HepG2 (cell line): ENCODE data around the gene CFAP45. TPM values are rescaled to one million over a fixed set of nuclear protein-coding genes. Genes with fewer than 3 reads are reported as not detected.

ENCODE experiments used
- ATAC-seq: fragments of 200-7000 bp; cut with Tn5 transposase; 3 replicates; pipeline ENCODE4 v1.9.1; 2020; ENCODE audit warnings: mild to moderate bottlenecking, moderate library complexity
- BruUV-seq: library from RNA; stranded (reverse); fragments of 400-500 nt; replicated peaks from 2 replicates; lab custom pipeline; 2021; lab: Mats Ljungman, UMichigan
- CTCF ChIA-PET: fragments of 300-600 bp; formaldehyde crosslinking; extraction: SDS; loops from one replicate; lab custom pipeline; 2021; ENCODE audit warnings: low total read pairs, inconsistent platforms, low intra/inter-chr PET ratio; lab: Yijun Ruan, JAX
- POLR2A ChIA-PET: fragments of 350-600 bp; sonication (Branson Sonifier 250); formaldehyde crosslinking; loops from one replicate; lab custom pipeline; 2020; ENCODE audit warnings: antibody characterized with exemption, inconsistent platforms; lab: Yijun Ruan, JAX
- DNase-seq: peaks from one replicate; pipeline ENCODE4 v3.0.0-alpha.2; 2015; ENCODE audit warnings: low spot score
- FAIRE-seq: peaks from 3 replicates; lab custom pipeline; 2011; peaks lifted over from hg19 to GRCh38; lab: Jason Lieb, UNC
- H2AFZ ChIP-seq: one replicate; pipeline ENCODE4 v1.6.1; 2011; ENCODE audit warnings: low read length, inconsistent platforms
- H3K27ac ChIP-seq: fragments of 300-600 bp; 3 replicates; pipeline ENCODE4 v1.8.0; 2011; ENCODE audit warnings: mixed run types, mild to moderate bottlenecking, mixed read lengths, low read length, inconsistent platforms; ENCODE audit not compliant: insufficient read depth; ENCODE audit errors: extremely low read length
- H3K27me3 ChIP-seq, 2 experiments: fragments of 200-600 bp in 1 of 2; 2 replicates in 1 of 2; 3 replicates in 1 of 2; pipeline versions ENCODE4 v1.6.0 to v1.8.0; 2011; ENCODE audit warnings: low read length in 2 of 2, mild to moderate bottlenecking in 2 of 2, moderate library complexity in 2 of 2, inconsistent platforms in 1 of 2; ENCODE audit not compliant: insufficient read depth in 2 of 2, control insufficient read depth in 1 of 2
- H3K36me3 ChIP-seq, 2 experiments: fragments of 200-600 bp in 1 of 2; replicated peaks in 1 of 2; 2 replicates in 1 of 2; 3 replicates in 1 of 2; pipeline versions ENCODE4 v1.5.1 to v1.8.0; 2011; ENCODE audit warnings: low read length in 2 of 2, inconsistent platforms in 1 of 2; ENCODE audit not compliant: insufficient read depth in 2 of 2, control insufficient read depth in 1 of 2
- H3K4me1 ChIP-seq: 2 replicates; pipeline ENCODE4 v1.5.1; 2012; ENCODE audit warnings: low read length, inconsistent platforms; ENCODE audit not compliant: insufficient read depth
- H3K4me2 ChIP-seq: 2 replicates; pipeline ENCODE4 v1.6.0; 2011; ENCODE audit warnings: low read depth, low read length, inconsistent platforms
- H3K4me3 ChIP-seq, 3 experiments: fragments of 200-600 bp in 1 of 3; sonication (generic), shearing (Covaris generic) in 1 of 3; replicated peaks in 1 of 3; 2 replicates each; pipeline ENCODE4 v1.5.1; 2011 to 2016; ENCODE audit warnings: low read length in 3 of 3, inconsistent platforms in 2 of 3, low read depth in 2 of 3, mild to moderate bottlenecking in 2 of 3, control low read depth in 1 of 3, mixed read lengths in 1 of 3; ENCODE audit not compliant: insufficient read depth in 1 of 3
- H3K79me2 ChIP-seq: one replicate; pipeline ENCODE4 v1.6.1; 2011; ENCODE audit warnings: low read length, inconsistent platforms; ENCODE audit not compliant: insufficient read depth
- H3K9ac ChIP-seq: 2 replicates; pipeline ENCODE4 v1.6.0; 2011; ENCODE audit warnings: mild to moderate bottlenecking, low read depth, low read length, inconsistent platforms; ENCODE audit not compliant: insufficient read depth
- H3K9me3 ChIP-seq: 2 replicates; pipeline ENCODE4 v1.5.1; 2012; ENCODE audit warnings: mild to moderate bottlenecking, low read length
- H4K20me1 ChIP-seq: 2 replicates; pipeline ENCODE4 v1.6.0; 2011; ENCODE audit warnings: inconsistent platforms, mild to moderate bottlenecking, low read length, moderate library complexity; ENCODE audit not compliant: insufficient read depth
- HOXA3 ChIP-seq: sonication (generic); formaldehyde crosslinking; IDR thresholded peaks from 2 replicates; pipeline ENCODE4 v1.5.0; 2020; ENCODE audit warnings: missing genetic modification reagents
- KDM3A ChIP-seq: IDR thresholded peaks from 2 replicates; pipeline ENCODE4 v1.6.1; 2018; ENCODE audit warnings: low read depth, missing compliant biosample characterization
- MIER3 ChIP-seq: IDR thresholded peaks from 2 replicates; pipeline ENCODE4 v1.6.1; 2016; ENCODE audit warnings: missing compliant biosample characterization, borderline replicate concordance
- MYC ChIP-seq: sonication (generic); formaldehyde crosslinking; IDR thresholded peaks from 2 replicates; pipeline ENCODE4 v1.9.0; 2021; ENCODE audit warnings: missing genetic modification reagents, borderline replicate concordance
- NCOA1 ChIP-seq: sonication (generic); formaldehyde crosslinking; IDR thresholded peaks from 2 replicates; pipeline ENCODE4 v1.9.0; 2021; ENCODE audit warnings: missing genetic modification reagents
- NFE2 ChIP-seq: sonication (generic); formaldehyde crosslinking; IDR thresholded peaks from 2 replicates; pipeline ENCODE4 v1.4.0; 2020; ENCODE audit warnings: missing genetic modification reagents
- POLR2A ChIP-seq, 2 experiments: IDR thresholded peaks; 2 replicates each; pipeline ENCODE4 v1.6.1; 2011; ENCODE audit warnings: low read depth in 2 of 2, low read length in 2 of 2, mild to moderate bottlenecking in 1 of 2, moderate library complexity in 1 of 2; ENCODE audit not compliant: insufficient read depth in 1 of 2
- SMARCC2 ChIP-seq: fragments of 450-650 bp; IDR thresholded peaks from 2 replicates; pipeline ENCODE4 v1.6.1; 2017; ENCODE audit warnings: antibody characterized with exemption, mild to moderate bottlenecking
- U2AF2 ChIP-seq: fragments of 200-400 bp; formaldehyde crosslinking; IDR thresholded peaks from 2 replicates; pipeline ENCODE4 v1.6.1; 2017; ENCODE audit warnings: low read depth, mild to moderate bottlenecking, low read length
- ZBED4 ChIP-seq: sonication (generic); formaldehyde crosslinking; IDR thresholded peaks from 2 replicates; pipeline ENCODE4 v1.4.0; 2020; ENCODE audit warnings: missing genetic modification reagents, borderline replicate concordance
- ZBTB39 ChIP-seq: sonication (generic); formaldehyde crosslinking; IDR thresholded peaks from 2 replicates; pipeline ENCODE4 v1.5.0; 2020; ENCODE audit warnings: missing genetic modification reagents
- ZNF333 ChIP-seq: sonication (generic); formaldehyde crosslinking; IDR thresholded peaks from 2 replicates; pipeline ENCODE4 v1.4.0; 2020; ENCODE audit warnings: mild to moderate bottlenecking, missing genetic modification reagents, borderline replicate concordance
- ZNF549 ChIP-seq: sonication (generic); formaldehyde crosslinking; IDR thresholded peaks from 2 replicates; pipeline ENCODE4 v1.5.0; 2020; ENCODE audit warnings: missing genetic modification reagents
- ZNF672 ChIP-seq: sonication (generic); formaldehyde crosslinking; IDR thresholded peaks from 2 replicates; pipeline ENCODE4 v1.8.1; 2022; ENCODE audit warnings: missing genetic modification reagents
- ZNF766 ChIP-seq: sonication (generic); formaldehyde crosslinking; IDR thresholded peaks from 2 replicates; pipeline ENCODE4 v1.5.0; 2020; ENCODE audit warnings: missing genetic modification reagents, borderline replicate concordance
- WGBS: methylation state at CpG from one replicate; pipeline ENCODE4 v1.1.6; 2017; ENCODE audit warnings: low lambda C conversion rate; 5-methylcytosine and 5-hydroxymethylcytosine counted together
- in situ Hi-C: cut with HindIII; loops from 2 replicates; pipeline ENCODE4 v1.10.0; 2017; ENCODE audit warnings: low pct_unique_long_range_greater_than_20kb; ENCODE audit not compliant: extremely low pct_ligation_motif_present
- intact Hi-C: fragments of 100-400 bp; cut with micrococcal nuclease; formaldehyde crosslinking; loops from one replicate; pipeline ENCODE4 v1.10.0; 2022; ENCODE audit not compliant: unreplicated experiment
- polyA plus RNA-seq, 8 experiments: library from polyadenylated mRNA; depleted of rRNA in 3 of 8; stranded (reverse) in 7 of 8; unstranded in 1 of 8; fragments of >200 nt; fragmentation: Illumina TruSeq in 4 of 8; extraction: Trizol in 4 of 8; gene quantifications; 2 replicates each; pipeline versions ENCODE4 v1.2.1 to v1.2.3, GENCODE V29; 2011 to 2016; ENCODE audit warnings: low read depth in 4 of 8, missing spikeins in 1 of 8, mixed read lengths in 1 of 8; ENCODE audit not compliant: insufficient read depth in 1 of 8
- total RNA-seq, 5 experiments: library from RNA; depleted of rRNA; stranded (reverse); fragments of >200 nt; fragmentation: Illumina TruSeq; extraction: Trizol; gene quantifications; 2 replicates each; pipeline ENCODE4 v1.2.3, GENCODE V29; 2016; ENCODE audit warnings: low read depth in 1 of 5

The CFAP45 gene
- total and polyA plus RNA-seq, 2 of the 13 experiments (the other 11 are each of a cell fraction or from before 2014, with no cell fraction given) = not detected

GRCh38 chr1:159868766-159869165 lies 31.2 kb downstream of the CFAP45 start:
- Histone ChIP-seq H3K9ac (no peak overlapping the region), H3K4me1 (no peaks in the 10 kb centered on the region), H4K20me1 (no peaks in the 10 kb centered on the region), H3K9me3 (no peaks in the 10 kb centered on the region), H3K27me3 (peaks cover 5 to 12% of the 10 kb centered on the region in 2 experiments; a peak in 3 of 5 replicates), H3K4me3 (no peak overlapping the region), H3K27ac (no peak overlapping the region), H3K79me2 (no peaks in the 10 kb centered on the region), H3K4me2 (no peak overlapping the region), H2AFZ (no peak overlapping the region), H3K36me3 (no peaks in the 10 kb centered on the region)
- ChIA-PET POLR2A (no interaction called here), CTCF (no interaction called here)
- ATAC-seq (no peak), FAIRE-seq (no peak), DNase-seq (no peak)
- BruUV-seq = no TSS peak
- no peak for TF ChIP-seq HOXA3 (CRISPR knock-in tag)
- TF ChIP-seq ZNF766 (CRISPR knock-in tag) = no peak
- 71% methylated on average over 3 of the region's 3 CpGs for WGBS
- in situ Hi-C loops = no loop called here
- intact Hi-C loops = no loop called here

DNA sequence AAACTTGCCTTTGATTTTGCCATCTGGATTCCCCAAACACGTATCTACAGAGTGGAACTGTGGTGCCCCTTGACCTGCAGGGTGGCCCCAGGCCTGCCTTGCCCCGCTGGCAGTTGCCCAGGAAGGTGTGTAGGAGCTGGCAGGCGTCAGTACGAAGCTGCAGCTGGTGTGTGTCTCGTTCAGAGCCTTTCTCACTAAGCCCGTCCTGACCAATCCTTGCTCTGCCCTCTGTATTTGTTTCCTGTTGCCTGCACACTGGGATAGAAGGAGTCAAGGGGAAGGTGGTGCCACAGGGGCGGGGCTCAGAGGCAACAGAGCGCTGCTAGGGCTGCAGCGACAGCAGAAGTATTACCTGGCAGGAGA lies 32.3 kb downstream of the CFAP45 start:
- CTCF ChIA-PET = no interaction called here
- 0% methylated on average over 4 of the region's 9 CpGs for WGBS
- intact Hi-C loops (no loop called here), in situ Hi-C loops (no loop called here)
- H3K27me3 ChIP-seq = peaks cover 5 to 12% of the 10 kb centered on the region in 2 experiments; a peak in 3 of 5 replicates
- H3K36me3 ChIP-seq = no peaks in the 10 kb centered on the region
- no peaks in the 10 kb centered on the region for H4K20me1 ChIP-seq
- H3K4me3 ChIP-seq = no peak overlapping the region
- ATAC-seq (no peak; the same call in 2 of the 3 replicates), FAIRE-seq (no peak), DNase-seq (no peak)
- POLR2A ChIA-PET = no interaction called here
- no peaks in the 10 kb centered on the region for H3K4me1 ChIP-seq
- no peaks in the 10 kb centered on the region for H3K79me2 ChIP-seq
- H2AFZ ChIP-seq = no peak overlapping the region
- H3K4me2 ChIP-seq = no peak overlapping the region
- BruUV-seq = no TSS peak
- no peaks in the 10 kb centered on the region for H3K9me3 ChIP-seq
- H3K9ac ChIP-seq = no peak overlapping the region
- no peak overlapping the region for H3K27ac ChIP-seq
- TF ChIP-seq ZBTB39 (CRISPR knock-in tag) = no peak
- TF ChIP-seq NCOA1 (CRISPR knock-in tag) = no peak
- no peak for TF ChIP-seq ZNF333 (CRISPR knock-in tag)
- TF ChIP-seq ZNF549 (CRISPR knock-in tag) = no peak
- TF ChIP-seq SMARCC2 = no peak
- no peak for TF ChIP-seq MIER3
- TF ChIP-seq ZBED4 = no peak
- TF ChIP-seq ZNF672 (CRISPR knock-in tag) = no peak
- no peak for TF ChIP-seq MYC (CRISPR knock-in tag)
- no peak for TF ChIP-seq POLR2A (IDR thresholded peaks at IDR 0.05; ENCODE audit: insufficient read depth in 1 of 2, low read depth in 2 of 2, low read length in 2 of 2)
- no peak for TF ChIP-seq KDM3A (CRISPR knock-in tag)
- no peak for TF ChIP-seq U2AF2
- no peak for TF ChIP-seq NFE2
